ENCODE data around the gene A4GALT.

The A4GALT gene

GRCh38 chr22:42702675-42703074, 18.0 kb downstream of the A4GALT start:
- DNase-seq (ENCODE audit: low read depth): no peak

- DNase-seq (ENCODE audit: low read depth): no peak
Observed at GRCh38 chr22:42701694-42702093, 19.0 kb downstream of the A4GALT start.

- no peak for DNase-seq (ENCODE audit: low read depth)
Observed at GRCh38 chr22:42700901-42701300, 19.8 kb downstream of the A4GALT start.

GRCh38 chr22:42700355-42700754, 20.3 kb downstream of the A4GALT start:
- no peak for DNase-seq (ENCODE audit: low read depth)

GRCh38 chr22:42699976-42700352, 20.7 kb downstream of the A4GALT start:
- DNase-seq (ENCODE audit: low read depth): no peak

GRCh38 chr22:42699281-42699975, 21.2 kb downstream of the A4GALT start:
- no peak for DNase-seq (ENCODE audit: low read depth)

- no peak for DNase-seq (ENCODE audit: low read depth)
Observed at GRCh38 chr22:42697542-42698013, 23.1 kb downstream of the A4GALT start.

GRCh38 chr22:42696331-42696967, 24.2 kb downstream of the A4GALT start:
- DNase-seq (ENCODE audit: low read depth): no peak

- no peak for DNase-seq (ENCODE audit: low read depth)
Observed at GRCh38 chr22:42695294-42695693, 25.4 kb downstream of the A4GALT start.

GRCh38 chr22:42693763-42694683, 26.6 kb downstream of the A4GALT start:
- DNase-seq (ENCODE audit: low read depth): no peak

- DNase-seq (ENCODE audit: low read depth): no peak
Observed at GRCh38 chr22:42693055-42693762, 27.5 kb downstream of the A4GALT start.

GRCh38 chr22:42692239-42693054, 28.2 kb downstream of the A4GALT start:
- no peak for DNase-seq (ENCODE audit: low read depth)

GRCh38 chr22:42691440-42691839, 29.2 kb downstream of the A4GALT start:
- DNase-seq (ENCODE audit: low read depth): no peak

- DNase-seq (ENCODE audit: low read depth): no peak
Observed at GRCh38 chr22:42688241-42689211, 32.1 kb downstream of the A4GALT start.

- DNase-seq (ENCODE audit: low read depth): no peak
Observed at GRCh38 chr22:42686756-42687491, 33.7 kb downstream of the A4GALT start.

GRCh38 chr22:42685941-42686653, 34.6 kb downstream of the A4GALT start:
- DNase-seq (ENCODE audit: low read depth): no peak

- no peak for DNase-seq (ENCODE audit: low read depth)
Observed at GRCh38 chr22:42684462-42685195, 36.0 kb downstream of the A4GALT start.
